Medulla oblongata (tissue), 1 donor: Measurements from ENCODE around the gene SPINK4.

ENCODE experiments used
- DNase-seq: peaks from one replicate; pipeline ENCODE4 v3.0.0-alpha.2; 2015; ENCODE audit errors: extremely low spot score

Gene SPINK4

GRCh38 chr9:33229359-33230114, 10.4 kb upstream of the SPINK4 start:
- no peak for DNase-seq

GRCh38 chr9:33230756-33231622, 9.0 kb upstream of the SPINK4 start:
- no peak for DNase-seq

DNA sequence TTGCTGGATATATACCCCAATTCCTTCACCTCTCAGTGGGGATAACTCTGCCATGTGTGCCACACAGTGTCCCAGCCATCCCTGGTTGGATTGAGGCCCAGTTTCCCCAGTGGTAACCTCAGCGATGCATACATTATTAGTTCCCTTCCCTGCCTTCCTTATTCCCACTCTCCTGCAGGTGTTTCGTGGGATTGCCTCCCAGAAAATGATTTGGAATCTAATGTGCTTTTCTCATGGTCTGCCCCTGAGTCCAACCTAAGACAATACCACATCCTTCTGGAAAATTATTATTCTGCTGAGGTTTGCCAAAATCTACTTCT, 8.4 kb upstream of the SPINK4 start:
- DNase-seq, result no peak

DNA sequence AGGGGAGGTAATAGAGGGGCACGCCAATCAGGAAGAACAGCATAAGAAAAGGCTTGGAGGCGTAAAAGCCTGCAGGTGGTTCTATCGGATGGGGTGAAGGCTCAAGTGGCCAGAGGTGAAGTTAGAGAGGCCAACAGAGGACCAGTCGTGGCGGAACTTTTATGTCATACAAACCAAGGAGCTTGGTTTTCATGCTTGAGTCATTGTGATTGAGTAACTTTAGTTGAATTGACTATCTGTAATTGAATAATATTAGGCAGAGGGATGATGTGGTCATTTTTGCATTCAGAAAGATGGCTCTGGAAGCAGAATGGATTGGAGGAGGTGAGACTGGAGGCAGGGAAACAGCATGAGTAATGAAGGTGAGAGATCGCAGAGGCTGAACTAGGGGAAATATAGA, 7.2 kb upstream of the SPINK4 start:
- no peak for DNase-seq

DNA sequence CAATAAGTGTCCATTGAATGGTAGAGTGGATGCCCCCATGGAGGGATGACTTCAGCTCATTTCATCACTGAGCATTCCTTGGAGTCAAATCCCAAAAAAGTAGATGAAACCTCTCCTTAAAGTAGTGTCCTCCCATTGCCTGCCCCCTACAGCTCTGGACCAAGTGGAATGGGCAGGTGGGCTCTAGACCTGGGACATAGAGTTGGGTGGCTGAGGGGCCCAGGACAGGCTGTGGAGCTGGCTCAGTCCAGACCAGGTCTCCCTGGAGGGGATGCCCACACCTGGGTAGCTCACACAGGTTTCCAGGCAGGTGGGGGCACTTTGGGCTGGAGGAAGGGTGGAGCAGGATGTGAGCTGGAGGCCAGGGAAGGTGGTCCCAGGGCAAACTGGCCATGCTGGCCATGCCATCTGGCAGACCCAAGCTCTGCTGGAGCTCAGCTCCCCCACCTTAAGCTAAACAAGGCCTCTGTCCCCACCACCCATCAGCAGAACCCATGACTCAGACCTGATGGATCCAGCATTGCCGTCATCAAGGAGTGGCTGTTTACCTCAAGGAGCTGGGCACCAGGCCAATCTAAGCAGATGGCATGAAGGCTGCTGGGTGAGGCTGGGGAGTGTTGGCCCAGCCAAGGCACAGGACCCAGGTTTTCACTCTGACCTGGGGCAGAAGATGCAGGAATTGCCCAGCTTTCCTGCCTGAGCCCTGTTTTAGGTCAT, 6.2 kb upstream of the SPINK4 start:
- no peak for DNase-seq

- no peak for DNase-seq
Measured at GRCh38 chr9:33234511-33235467, 5.2 kb upstream of the SPINK4 start.

DNA sequence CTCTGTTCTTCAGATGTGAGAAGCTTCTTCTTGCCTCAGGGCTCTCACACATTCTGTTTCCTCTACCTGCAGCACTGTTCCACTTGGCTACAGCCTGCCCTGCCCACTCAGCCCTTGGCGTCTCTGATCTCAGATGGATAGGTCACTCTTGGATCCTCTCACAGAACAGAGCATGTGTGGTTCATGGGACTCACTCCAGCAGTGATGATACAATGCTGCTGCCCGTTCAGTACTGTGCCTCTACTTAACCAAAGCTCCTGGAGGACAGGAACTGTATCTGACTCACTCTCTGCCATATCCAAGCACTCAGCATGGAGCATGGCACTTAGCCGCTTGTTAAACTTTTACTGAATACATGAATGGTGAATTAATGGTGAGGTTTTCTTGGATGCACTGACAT, 3.4 kb upstream of the SPINK4 start:
- no peak for DNase-seq

GRCh38 chr9:33241298-33241697, 1.3 kb downstream of the SPINK4 start:
- no peak for DNase-seq

GRCh38 chr9:33242609-33243134, 2.7 kb downstream of the SPINK4 start:
- no peak for DNase-seq

DNA sequence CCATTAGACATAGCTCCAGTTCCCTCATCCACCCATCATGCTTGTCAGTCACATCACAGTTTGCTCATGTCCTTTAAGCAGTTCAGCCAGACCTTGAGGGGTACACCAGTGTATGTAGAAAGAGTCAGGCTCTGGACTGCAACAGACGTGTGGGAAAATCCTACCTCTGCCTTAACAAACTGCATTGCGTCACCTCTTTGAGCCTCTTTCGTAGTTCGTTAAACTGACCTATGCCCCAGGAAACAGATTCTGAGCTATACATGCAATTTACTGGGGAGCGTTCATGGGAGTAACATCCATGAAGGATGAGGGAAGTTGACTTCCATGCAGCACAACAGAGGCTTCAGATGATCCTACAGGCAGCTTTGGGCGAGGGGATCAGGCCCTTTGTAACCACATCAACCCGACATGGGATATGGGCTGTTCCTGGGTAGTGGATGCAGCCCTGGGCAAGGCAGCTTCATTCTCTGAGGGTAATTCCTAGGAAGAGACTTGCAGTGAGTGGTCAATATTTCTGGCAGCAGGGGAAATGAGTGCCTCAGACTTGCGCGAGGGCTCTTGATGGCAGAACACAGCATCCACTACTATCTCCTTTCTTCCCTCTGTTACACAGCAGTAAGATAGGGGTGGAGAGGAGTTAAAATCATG, 4.3 kb downstream of the SPINK4 start:
- DNase-seq, result no peak

DNA sequence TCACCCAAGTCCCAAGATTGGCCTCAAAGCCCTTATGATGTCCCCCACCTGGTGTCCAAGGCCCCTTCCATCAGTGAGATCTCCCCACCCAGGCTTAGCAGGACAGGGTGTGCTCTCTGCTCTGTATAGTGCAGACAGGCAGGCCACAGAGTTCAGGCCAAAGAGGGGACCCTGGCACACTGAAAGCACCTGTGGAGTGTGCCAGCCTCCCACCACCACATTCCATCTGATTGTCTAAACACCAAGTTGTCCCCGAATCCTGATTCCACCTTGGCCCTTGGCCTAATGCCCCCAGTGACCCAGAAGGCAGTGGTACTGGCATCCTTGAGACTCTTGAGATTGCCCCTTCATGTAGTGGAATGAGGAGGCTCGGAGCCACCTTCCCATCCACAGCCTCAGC, 5.4 kb downstream of the SPINK4 start:
- no peak for DNase-seq

GRCh38 chr9:33246269-33246860, 6.4 kb downstream of the SPINK4 start:
- no peak for DNase-seq

- DNase-seq, result no peak
Measured at GRCh38 chr9:33248606-33249005, 8.6 kb downstream of the SPINK4 start.

DNA sequence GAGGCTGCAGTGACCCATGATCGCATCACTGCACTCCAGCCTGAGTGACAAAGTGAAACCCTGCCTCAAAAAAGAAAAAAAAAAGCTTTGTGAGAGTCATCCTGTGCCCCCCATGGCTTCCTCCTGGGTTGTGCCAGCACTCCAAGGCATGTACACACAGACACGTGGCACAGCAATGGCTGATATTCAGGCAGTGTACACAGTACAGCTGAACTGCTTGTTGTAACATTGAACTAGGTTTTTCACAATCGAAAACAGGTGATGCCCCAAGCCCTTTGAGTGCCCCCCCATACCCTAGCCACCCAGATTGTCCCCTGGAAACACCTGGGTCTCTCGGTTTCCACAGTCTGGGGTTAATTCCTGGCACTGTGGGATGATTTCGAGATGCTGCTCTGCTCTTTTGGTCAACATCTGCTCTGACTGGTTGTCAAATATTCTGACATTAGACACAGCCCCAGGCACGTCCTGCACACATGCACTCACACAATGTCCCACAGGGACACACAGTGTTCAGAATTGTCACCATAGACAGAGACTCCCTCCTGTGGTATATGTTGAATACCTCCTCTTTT, 9.2 kb downstream of the SPINK4 start:
- DNase-seq, result no peak

DNA sequence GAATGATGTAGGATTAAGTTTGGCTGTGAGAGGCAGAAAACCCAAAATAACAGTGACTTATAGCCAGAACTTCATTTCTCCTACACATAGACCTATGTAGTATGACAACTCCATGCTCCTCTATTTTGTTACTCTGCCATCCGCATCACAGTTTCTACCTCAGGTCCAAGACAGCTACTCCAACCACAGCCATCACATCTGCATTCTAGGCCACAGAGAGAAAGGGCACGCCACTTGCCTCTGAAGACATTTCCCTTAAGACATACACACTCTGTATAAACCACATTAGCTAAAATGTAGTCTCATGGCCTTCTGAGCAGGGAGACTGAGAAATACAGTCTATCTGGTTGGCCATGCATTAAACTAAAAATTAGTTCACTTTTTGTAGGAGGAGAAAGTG, 10.0 kb downstream of the SPINK4 start:
- no peak for DNase-seq

GRCh38 chr9:33250458-33250995, 10.6 kb downstream of the SPINK4 start:
- DNase-seq, result no peak

GRCh38 chr9:33254211-33254610, 14.2 kb downstream of the SPINK4 start:
- no peak for DNase-seq

- DNase-seq, result no peak
Measured at GRCh38 chr9:33255014-33255413, 15.0 kb downstream of the SPINK4 start.

GRCh38 chr9:33255471-33255870, 15.5 kb downstream of the SPINK4 start:
- no peak for DNase-seq

DNA sequence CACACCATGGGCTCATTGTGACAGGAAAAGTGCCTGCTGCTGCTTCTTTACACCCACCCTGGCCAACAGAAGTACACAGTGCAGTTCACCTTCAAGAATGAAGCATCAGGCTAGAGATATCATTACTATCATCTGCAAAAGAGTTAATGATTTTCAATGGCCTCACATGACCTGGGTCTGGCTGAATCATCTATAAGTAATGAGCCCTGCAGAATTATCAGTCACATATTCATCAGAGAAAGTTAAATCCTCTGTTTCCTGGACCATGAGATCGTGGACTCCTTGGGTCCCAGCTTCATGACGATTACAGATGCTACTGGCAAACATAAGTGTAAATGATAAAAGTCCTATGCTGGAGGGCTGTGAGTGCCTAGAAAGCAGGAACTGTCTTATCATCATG, 16.3 kb downstream of the SPINK4 start:
- DNase-seq, result no peak
